Measurements from ENCODE around the gene RABGAP1L.
"Not testable (repeated sequence)": the region's sequence is repeated elsewhere in the genome, so short reads cannot be mapped to it uniquely, and the experiment has no call there.

The RABGAP1L gene

GRCh38 chr1:175023922-175024242 lies 864.6 kb downstream of the RABGAP1L start:
- not testable (repeated sequence) for DNase-seq (ENCODE audit: low read depth in 2 of 2)

- DNase-seq (ENCODE audit: low read depth in 2 of 2) = no peak
Observed at GRCh38 chr1:175024773-175025172, 865.5 kb downstream of the RABGAP1L start.

DNA sequence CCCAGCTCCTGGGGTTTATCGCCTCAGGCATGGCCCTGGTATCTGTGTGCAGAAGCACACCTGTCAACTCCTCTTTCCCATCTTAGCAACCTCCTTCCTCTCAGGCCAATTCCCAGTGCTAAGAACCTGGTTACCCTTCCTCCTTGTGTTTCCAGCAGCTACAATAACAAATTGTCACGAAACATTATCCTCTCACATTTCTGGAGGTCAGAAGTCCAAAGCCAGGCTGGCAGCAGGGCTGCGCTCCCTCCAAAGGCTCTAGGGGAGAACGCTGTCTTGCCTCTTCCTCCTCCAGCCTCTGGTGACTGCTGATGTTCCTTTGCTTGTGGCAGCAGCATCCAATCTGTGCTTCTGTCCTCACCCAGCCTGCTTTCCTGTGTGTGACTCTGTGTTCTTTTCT lies 874.6 kb downstream of the RABGAP1L start:
- DNase-seq (ENCODE audit: low read depth in 2 of 2) = no peak

- no peak for DNase-seq (ENCODE audit: low read depth in 2 of 2)
Observed at GRCh38 chr1:175034775-175035174, 875.5 kb downstream of the RABGAP1L start.

DNA sequence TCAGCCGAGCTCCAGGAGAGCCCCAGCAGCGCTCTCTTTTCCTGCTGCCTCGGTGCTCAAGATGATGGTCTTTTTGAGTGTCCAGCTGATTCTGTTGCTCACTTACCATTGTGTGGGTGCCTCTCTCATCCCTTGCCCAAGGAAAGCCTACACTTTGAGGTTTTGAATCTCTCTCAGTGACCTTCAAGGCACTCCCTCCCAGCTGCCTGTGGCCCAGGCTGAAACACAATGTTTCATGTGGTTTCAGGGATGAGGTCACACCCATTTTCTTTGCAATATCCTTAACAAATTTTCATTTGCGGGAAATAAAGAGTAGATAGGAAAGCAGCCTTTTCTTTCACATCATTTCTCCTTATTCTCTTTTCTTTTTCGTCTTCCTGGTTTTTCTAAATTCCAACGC lies 876.5 kb downstream of the RABGAP1L start:
- DNase-seq (ENCODE audit: low read depth in 2 of 2) = no peak

DNA sequence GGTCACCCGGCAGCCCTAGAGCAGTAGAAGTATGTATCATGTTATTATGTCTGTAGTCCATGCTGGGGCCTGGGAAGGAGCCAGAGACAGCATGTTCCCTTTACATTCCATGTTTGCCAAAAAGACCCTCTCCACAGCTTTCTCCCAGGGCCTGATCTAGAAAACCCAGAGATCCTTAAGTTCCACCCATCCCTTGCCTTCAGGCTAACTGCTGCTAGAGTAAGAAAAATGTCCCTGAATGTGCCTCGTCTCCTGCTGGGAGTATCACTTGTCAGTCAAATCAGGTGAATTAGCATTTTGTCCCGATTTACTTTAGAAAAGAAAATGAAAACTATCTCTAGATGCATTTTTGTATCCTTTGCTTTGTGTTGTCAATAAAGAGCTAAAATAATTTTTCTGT lies 877.2 kb downstream of the RABGAP1L start:
- no peak for DNase-seq (ENCODE audit: low read depth in 2 of 2)

DNA sequence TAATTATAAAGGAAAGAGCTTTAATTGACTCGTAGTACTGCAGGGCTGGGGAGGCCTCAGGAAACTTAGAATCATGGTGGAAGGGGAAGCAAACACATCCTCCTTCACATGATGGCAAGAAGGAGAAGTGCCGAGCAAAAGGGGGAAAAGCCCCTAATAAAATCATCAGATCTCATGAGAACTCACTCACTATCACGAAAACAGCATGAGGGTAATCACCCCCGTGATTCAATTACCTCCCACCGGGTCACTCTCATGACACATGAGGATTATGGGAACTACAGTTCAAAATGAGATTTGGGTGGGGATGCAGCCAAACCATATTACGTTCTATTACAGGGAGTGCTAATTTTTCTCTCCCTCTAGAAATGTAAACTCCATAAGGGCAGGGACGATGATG lies 878.1 kb downstream of the RABGAP1L start:
- no peak for DNase-seq (ENCODE audit: low read depth in 2 of 2)

- no peak for DNase-seq (ENCODE audit: low read depth in 2 of 2)
Observed at GRCh38 chr1:175040324-175040879, 881.1 kb downstream of the RABGAP1L start.

GRCh38 chr1:175042650-175043049 lies 883.3 kb downstream of the RABGAP1L start:
- DNase-seq (ENCODE audit: low read depth in 2 of 2) = no peak

GRCh38 chr1:175043824-175044223 lies 884.5 kb downstream of the RABGAP1L start:
- no peak for DNase-seq (ENCODE audit: low read depth in 2 of 2)

- DNase-seq (ENCODE audit: low read depth in 2 of 2) = not testable (repeated sequence)
Observed at GRCh38 chr1:175044591-175044990, 885.3 kb downstream of the RABGAP1L start.

Data from stimulated activated CD8-positive, alpha-beta memory T cell treated with anti-CD3 and anti-CD28 coated beads, Interleukin-7, amount 100 ng/mL, for 1 hour (primary cell).